Testis (tissue), 3 donors: Measurements from ENCODE around the gene AATF. TPM values are rescaled to one million over a fixed set of nuclear protein-coding genes. Genes with fewer than 3 reads are reported as not detected.

Experiments
- DNase-seq: peaks from one replicate; pipeline ENCODE4 v3.0.0-alpha.2; 2019
- H3K27ac ChIP-seq, 2 donors: fragments of 200-600 bp; sonication (generic); one replicate each; pipeline ENCODE4 v1.5.1; 2019
- H3K27me3 ChIP-seq: fragments of 200-600 bp; sonication (generic); one replicate; pipeline ENCODE4 v1.5.1; 2019
- H3K36me3 ChIP-seq: fragments of 200-600 bp; sonication (generic); one replicate; pipeline ENCODE4 v1.5.1; 2017; ENCODE audit warnings: low read depth; ENCODE audit errors: missing control alignments
- H3K4me1 ChIP-seq: fragments of 200-600 bp; sonication (generic); one replicate; pipeline ENCODE4 v1.5.1; 2019
- H3K4me3 ChIP-seq, 2 donors: fragments of 200-600 bp; sonication (generic); one replicate each; pipeline ENCODE4 v1.5.1; 2017 to 2019
- H3K9me3 ChIP-seq: fragments of 200-600 bp; sonication (generic); one replicate; pipeline ENCODE4 v1.5.1; 2017
- POLR2A ChIP-seq: fragments of 450-650 bp; IDR thresholded peaks from one replicate; pipeline ENCODE4 v1.6.1; 2017; ENCODE audit warnings: antibody characterized with exemption, mild to moderate bottlenecking, moderate library complexity
- WGBS, 2 donors: methylation state at CpG; one replicate each; pipeline ENCODE4 v1.1.5; 2018; 5-methylcytosine and 5-hydroxymethylcytosine counted together
- intact Hi-C: fragments of 100-400 bp; cut with DNase I; formaldehyde crosslinking; loops from one replicate; pipeline ENCODE4 v1.15.1; 2023; ENCODE audit warnings: low total_unique reads
- polyA plus RNA-seq: library from polyadenylated mRNA; stranded (reverse); fragments of 350-450 nt; fragmentation: Illumina TruSeq; extraction: RNeasy Lipid Tissue Mini Kit (QIAGEN cat#74804); gene quantifications from one replicate; pipeline ENCODE4 v1.2.3, GENCODE V29; 2014; ENCODE audit warnings: low read depth, low replicate concordance; ENCODE audit not compliant: insufficient read depth
- total RNA-seq, 2 donors: library from RNA; depleted of rRNA; stranded (reverse); fragments of >200 nt; gene quantifications; one replicate each; pipeline ENCODE4 v1.2.3, GENCODE V29; 2016
- TF ChIP-seq, protein P1 (sequence below), 3 experiments: fragments of 450-650 bp in 2 of 3; fragments of 200-600 bp in 1 of 3; sonication (generic) in 1 of 3; IDR thresholded peaks; one replicate each; pipeline ENCODE4 v1.5.1; 2016 to 2019; ENCODE audit warnings: antibody characterized with exemption in 3 of 3, mild to moderate bottlenecking in 2 of 3, moderate library complexity in 1 of 3

AATF gene
- total and polyA plus RNA-seq, 3 donors from 2014 or later = 38.7 to 57.9 (median 39.5) TPM

DNA sequence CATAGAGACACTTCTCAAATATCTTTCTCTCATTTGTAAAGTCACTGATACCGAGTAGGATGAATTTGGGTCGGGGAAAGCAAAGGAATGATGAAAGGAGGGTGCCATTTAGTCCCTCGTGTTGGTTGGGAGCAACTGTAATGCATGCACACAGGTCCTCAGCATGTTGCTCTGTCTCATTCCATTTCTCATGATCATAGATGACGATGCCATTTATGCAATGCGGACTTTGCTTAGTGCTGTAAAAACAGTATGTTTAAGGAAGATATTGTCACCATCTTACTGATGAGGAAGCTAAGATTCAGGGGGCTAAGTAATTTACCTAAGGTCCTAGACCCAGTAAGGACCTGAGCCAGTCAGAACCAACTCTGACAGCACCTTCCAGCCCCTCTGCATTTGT lies 100.1 kb downstream of the AATF start:
- H3K27me3 ChIP-seq = no peaks in the 10 kb centered on the region
- intact Hi-C loops = no loop called here
- H3K27ac ChIP-seq = no peak overlapping the region
- 90 to 93% methylated on average over 5 of the region's 5 CpGs for WGBS, 2 donors
- no peaks in the 10 kb centered on the region for H3K4me1 ChIP-seq
- H3K9me3 ChIP-seq = no peaks in the 10 kb centered on the region
- H3K4me3 ChIP-seq = no peak overlapping the region
- H3K36me3 ChIP-seq = no peaks in the 10 kb centered on the region
- TF ChIP-seq, protein P1, sequence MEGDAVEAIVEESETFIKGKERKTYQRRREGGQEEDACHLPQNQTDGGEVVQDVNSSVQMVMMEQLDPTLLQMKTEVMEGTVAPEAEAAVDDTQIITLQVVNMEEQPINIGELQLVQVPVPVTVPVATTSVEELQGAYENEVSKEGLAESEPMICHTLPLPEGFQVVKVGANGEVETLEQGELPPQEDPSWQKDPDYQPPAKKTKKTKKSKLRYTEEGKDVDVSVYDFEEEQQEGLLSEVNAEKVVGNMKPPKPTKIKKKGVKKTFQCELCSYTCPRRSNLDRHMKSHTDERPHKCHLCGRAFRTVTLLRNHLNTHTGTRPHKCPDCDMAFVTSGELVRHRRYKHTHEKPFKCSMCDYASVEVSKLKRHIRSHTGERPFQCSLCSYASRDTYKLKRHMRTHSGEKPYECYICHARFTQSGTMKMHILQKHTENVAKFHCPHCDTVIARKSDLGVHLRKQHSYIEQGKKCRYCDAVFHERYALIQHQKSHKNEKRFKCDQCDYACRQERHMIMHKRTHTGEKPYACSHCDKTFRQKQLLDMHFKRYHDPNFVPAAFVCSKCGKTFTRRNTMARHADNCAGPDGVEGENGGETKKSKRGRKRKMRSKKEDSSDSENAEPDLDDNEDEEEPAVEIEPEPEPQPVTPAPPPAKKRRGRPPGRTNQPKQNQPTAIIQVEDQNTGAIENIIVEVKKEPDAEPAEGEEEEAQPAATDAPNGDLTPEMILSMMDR (IDR thresholded peaks at IDR 0.05) = no peak
- TF ChIP-seq POLR2A = no peak
- no peak for DNase-seq

DNA sequence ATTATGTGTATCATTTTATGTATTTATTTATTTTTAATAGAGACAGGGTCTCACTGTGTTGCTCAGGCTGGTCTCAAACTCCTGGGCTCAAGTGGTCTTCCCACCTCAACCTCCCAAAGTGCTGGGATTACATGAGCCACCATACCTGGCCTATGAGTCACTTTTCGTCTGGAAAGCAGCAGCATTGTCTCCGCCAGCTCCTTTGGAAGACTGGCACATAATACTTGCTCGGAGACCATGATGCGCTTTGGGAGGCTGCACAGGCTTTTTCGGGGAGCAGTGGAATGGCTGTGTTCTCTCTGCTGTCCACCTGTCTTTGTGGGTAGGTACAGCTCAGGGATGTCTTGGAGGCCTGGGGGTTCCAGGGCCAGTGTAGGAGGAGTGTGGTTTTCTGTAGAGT lies 102.2 kb downstream of the AATF start:
- no peaks in the 10 kb centered on the region for H3K4me1 ChIP-seq
- TF ChIP-seq, protein P1 (IDR thresholded peaks at IDR 0.05) = no peak
- no peak for TF ChIP-seq POLR2A
- intact Hi-C loops = no loop called here
- no peak for DNase-seq
- H3K36me3 ChIP-seq = no peaks in the 10 kb centered on the region
- H3K4me3 ChIP-seq = no peak overlapping the region
- no peaks in the 10 kb centered on the region for H3K9me3 ChIP-seq
- no peaks in the 10 kb centered on the region for H3K27me3 ChIP-seq
- no peak overlapping the region for H3K27ac ChIP-seq
- 96 to 98% methylated on average over 3 to 5 of the region's 5 CpGs for WGBS, 2 donors

DNA sequence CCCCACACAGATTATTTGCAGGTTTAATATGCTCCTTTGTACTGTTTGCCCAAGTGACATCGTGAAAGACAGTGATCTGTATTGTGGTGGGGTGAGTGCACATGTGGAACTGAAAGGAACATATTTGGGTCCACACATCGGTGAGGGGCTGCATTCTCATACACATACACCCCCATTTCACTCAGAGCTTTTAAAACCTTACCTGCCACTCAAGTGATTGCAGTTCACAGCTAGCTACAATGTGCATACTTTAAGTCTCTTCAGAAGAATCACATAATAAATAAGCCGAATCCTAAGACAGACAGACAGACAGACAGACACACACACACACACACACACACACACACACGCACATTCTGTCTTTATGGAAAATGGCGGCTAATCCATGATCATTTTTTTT lies 102.6 kb downstream of the AATF start:
- Histone ChIP-seq H3K4me1 (no peaks in the 10 kb centered on the region), H3K4me3 (no peak overlapping the region), H3K36me3 (no peaks in the 10 kb centered on the region), H3K27me3 (no peaks in the 10 kb centered on the region), H3K9me3 (no peaks in the 10 kb centered on the region), H3K27ac (no peak overlapping the region)
- DNase-seq = no peak
- 91 to 93% methylated on average over 5 of the region's 5 CpGs for WGBS, 2 donors
- no peak for TF ChIP-seq POLR2A
- TF ChIP-seq, protein P1 (IDR thresholded peaks at IDR 0.05) = no peak
- intact Hi-C loops = no loop called here

DNA sequence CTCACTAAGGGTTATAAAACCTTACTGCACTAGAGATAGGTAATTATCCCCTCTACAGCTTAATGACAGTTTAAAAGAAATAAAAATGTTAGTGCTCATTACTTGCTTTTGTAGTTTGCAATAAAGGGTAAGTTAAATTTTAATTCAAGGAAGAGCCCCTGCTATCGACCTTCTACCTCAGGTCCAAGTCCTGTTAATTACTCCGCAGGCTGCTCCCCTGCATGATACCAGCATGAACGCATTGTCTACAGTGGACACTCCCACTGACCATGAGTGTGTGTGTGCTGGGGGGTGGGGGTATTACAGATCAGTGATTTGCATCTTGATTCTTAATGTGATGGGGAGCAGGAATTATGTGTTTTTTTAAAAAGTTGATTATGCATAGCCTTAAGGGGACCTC lies 103.1 kb downstream of the AATF start:
- Histone ChIP-seq H3K36me3 (no peaks in the 10 kb centered on the region), H3K4me1 (no peaks in the 10 kb centered on the region), H3K27me3 (no peaks in the 10 kb centered on the region), H3K4me3 (no peak overlapping the region), H3K27ac (no peak overlapping the region), H3K9me3 (no peaks in the 10 kb centered on the region)
- no peak for TF ChIP-seq POLR2A
- TF ChIP-seq, protein P1 (IDR thresholded peaks at IDR 0.05) = no peak
- DNase-seq = no peak
- intact Hi-C loops = no loop called here
- WGBS, 2 donors = 84 to 89% methylated on average over 3 of the region's 3 CpGs

GRCh38 chr17:37052450-37052849 lies 103.7 kb downstream of the AATF start:
- intact Hi-C loops = no loop called here
- no peaks in the 10 kb centered on the region for H3K36me3 ChIP-seq
- TF ChIP-seq POLR2A = no peak
- TF ChIP-seq, protein P1 (IDR thresholded peaks at IDR 0.05) = no peak
- no peak overlapping the region for H3K4me3 ChIP-seq
- WGBS, 2 donors = 73 to 77% methylated on average over 6 of the region's 6 CpGs
- no peaks in the 10 kb centered on the region for H3K27me3 ChIP-seq
- no peaks in the 10 kb centered on the region for H3K9me3 ChIP-seq
- no peak for DNase-seq
- no peak overlapping the region for H3K27ac ChIP-seq
- no peaks in the 10 kb centered on the region for H3K4me1 ChIP-seq
